Liver (tissue), 9 donors: ENCODE data around the gene CRYGA. TPM values are rescaled to one million over a fixed set of nuclear protein-coding genes. Genes with fewer than 3 reads are reported as not detected.
"Not testable (repeated sequence)": the region's sequence is repeated elsewhere in the genome, so short reads cannot be mapped to it uniquely, and the experiment has no call there.

Source experiments
- DNase-seq: peaks from one replicate; pipeline ENCODE4 v3.0.0-alpha.2; 2017; ENCODE audit warnings: low spot score
- H3K27ac ChIP-seq, 2 donors: one replicate each; pipeline ENCODE4 v1.7.0; 2013; ENCODE audit warnings: inconsistent platforms in 2 of 2, low read length in 2 of 2, control low read depth in 1 of 2, low read depth in 1 of 2, mild to moderate bottlenecking in 1 of 2
- H3K27me3 ChIP-seq, 4 donors: one replicate each; pipeline versions ENCODE4 v1.6.1 to v1.7.0; 2013; ENCODE audit warnings: low read length in 3 of 4, inconsistent platforms in 1 of 4, mild to moderate bottlenecking in 1 of 4, moderate library complexity in 1 of 4; ENCODE audit not compliant: control insufficient read depth in 4 of 4, insufficient read depth in 4 of 4
- H3K36me3 ChIP-seq, 4 donors: one replicate each; pipeline versions ENCODE4 v1.6.1 to v1.7.0; 2013; ENCODE audit warnings: low read length in 3 of 4, mild to moderate bottlenecking in 3 of 4, low read depth in 1 of 4, moderate library complexity in 1 of 4; ENCODE audit not compliant: control insufficient read depth in 4 of 4, insufficient read depth in 3 of 4
- H3K4me1 ChIP-seq, 4 donors: one replicate each; pipeline versions ENCODE4 v1.6.1 to v1.7.0; 2013; ENCODE audit warnings: low read length in 3 of 4, mild to moderate bottlenecking in 3 of 4, moderate library complexity in 1 of 4; ENCODE audit not compliant: control insufficient read depth in 4 of 4, insufficient read depth in 4 of 4
- H3K4me3 ChIP-seq, 3 donors: one replicate each; pipeline versions ENCODE4 v1.6.1 to v1.7.0; 2013; ENCODE audit warnings: low read length in 3 of 3, control low read depth in 1 of 3, low read depth in 1 of 3, mild to moderate bottlenecking in 1 of 3
- H3K9ac ChIP-seq, 2 donors: one replicate each; pipeline ENCODE4 v1.7.0; 2013; ENCODE audit warnings: low read length in 2 of 2, mild to moderate bottlenecking in 2 of 2, moderate library complexity in 2 of 2, control low read depth in 1 of 2, low read depth in 1 of 2
- H3K9me3 ChIP-seq, 4 donors: one replicate each; pipeline versions ENCODE4 v1.6.1 to v1.7.0; 2013; ENCODE audit warnings: low read length in 3 of 4; ENCODE audit not compliant: control insufficient read depth in 4 of 4
- ATF3 ChIP-seq: IDR thresholded peaks from 2 replicates; pipeline ENCODE4 v1.6.1; 2016; ENCODE audit warnings: antibody characterized with exemption
- EGR1 ChIP-seq, 2 donors: IDR thresholded peaks; 2 replicates each; pipeline ENCODE4 v1.6.1; 2016 to 2018; ENCODE audit warnings: antibody characterized with exemption in 2 of 2, low read depth in 2 of 2
- FOXA1 ChIP-seq: IDR thresholded peaks from 2 replicates; pipeline ENCODE4 v1.6.1; 2016; ENCODE audit warnings: antibody characterized with exemption
- FOXA2 ChIP-seq: IDR thresholded peaks from 2 replicates; pipeline ENCODE4 v1.6.1; 2016; ENCODE audit warnings: antibody characterized with exemption
- GABPA ChIP-seq, 2 donors: IDR thresholded peaks in 1 of 2; conservative IDR thresholded peaks in 1 of 2; 2 replicates each; pipeline ENCODE4 v1.6.1; 2016; ENCODE audit warnings: antibody characterized with exemption in 2 of 2, mild to moderate bottlenecking in 1 of 2, moderate library complexity in 1 of 2
- HNF4A ChIP-seq, 2 donors: conservative IDR thresholded peaks; 2 replicates each; pipeline ENCODE4 v1.6.1; 2016; ENCODE audit warnings: antibody characterized with exemption in 2 of 2, mild to moderate bottlenecking in 2 of 2
- HNF4G ChIP-seq: IDR thresholded peaks from 2 replicates; pipeline ENCODE4 v1.6.1; 2016; ENCODE audit warnings: antibody characterized with exemption
- JUND ChIP-seq, 2 donors: IDR thresholded peaks; 2 replicates each; pipeline ENCODE4 v1.6.1; 2016; ENCODE audit warnings: antibody characterized with exemption in 2 of 2
- MAX ChIP-seq: IDR thresholded peaks from 2 replicates; pipeline ENCODE4 v1.6.1; 2016; ENCODE audit warnings: antibody characterized with exemption
- RAD21 ChIP-seq, 2 donors: IDR thresholded peaks; 2 replicates each; pipeline ENCODE4 v1.6.1; 2016; ENCODE audit warnings: antibody characterized with exemption in 2 of 2, mild to moderate bottlenecking in 2 of 2
- REST ChIP-seq: IDR thresholded peaks from 2 replicates; pipeline ENCODE4 v1.6.1; 2016; ENCODE audit warnings: antibody characterized with exemption, mild to moderate bottlenecking
- RXRA ChIP-seq, 2 donors: IDR thresholded peaks; 2 replicates each; pipeline ENCODE4 v1.6.1; 2017 to 2018; ENCODE audit warnings: antibody characterized with exemption in 2 of 2, mild to moderate bottlenecking in 1 of 2
- YY1 ChIP-seq: IDR thresholded peaks from 2 replicates; pipeline ENCODE4 v1.6.1; 2016; ENCODE audit warnings: antibody characterized with exemption, mild to moderate bottlenecking
- WGBS: extraction: QIAGEN DNeasy Blood & Tissue Kit; methylation state at CpG from one replicate; pipeline ENCODE4 v1.1.7; 2013; 5-methylcytosine and 5-hydroxymethylcytosine counted together
- polyA plus RNA-seq, 2 donors: library from polyadenylated mRNA; stranded (reverse) in 1 of 2; unstranded in 1 of 2; fragments of 200-250 nt in 1 of 2; fragments of >200 nt in 1 of 2; fragmentation: Nextera tagmentation in 1 of 2; extraction: Ambion mirVana in 1 of 2; gene quantifications; one replicate each; pipeline versions ENCODE4 v1.2.1 to v1.2.3, GENCODE V29; 2013 to 2015
- total RNA-seq, 2 donors: library from RNA; depleted of rRNA; stranded (reverse); fragments of >200 nt; gene quantifications; one replicate each; pipeline ENCODE4 v1.2.3, GENCODE V29; 2014
- donor health status: healthy.
- donor health status: healthy.
- donor health status: healthy.
- donor health status: healthy.
- donor health status: healthy.

CRYGA gene
- total and polyA plus RNA-seq, 4 donors, result not detected

- H3K9ac ChIP-seq, result no peak overlapping the region
- no peak for DNase-seq
- peaks cover 0 to 5% (median 0%) of the 10 kb centered on the region in 4 donors for H3K27me3 ChIP-seq
- H3K4me1 ChIP-seq, result peaks cover 0 to 4% (median 0%) of the 10 kb centered on the region in 4 donors
- H3K9me3 ChIP-seq, result no peaks in the 10 kb centered on the region
- 87% methylated on average over 1 of the region's 1 CpG for WGBS
- no peak overlapping the region for H3K4me3 ChIP-seq
- H3K27ac ChIP-seq, result no peak overlapping the region
- no peak for TF ChIP-seq EGR1 (IDR thresholded peaks at IDR 0.05; ENCODE audit: low read depth in 2 of 2)
- TF ChIP-seq HNF4G, result no peak
- no peak for TF ChIP-seq RAD21 (IDR thresholded peaks at IDR 0.05)
- no peak for TF ChIP-seq JUND (IDR thresholded peaks at IDR 0.05)
- TF ChIP-seq ATF3, result no peak
- TF ChIP-seq GABPA (IDR thresholded peaks at IDR 0.05 in 1 of 2, conservative IDR thresholded peaks at IDR 0.05 in 1 of 2), result no peak
- TF ChIP-seq REST, result no peak
- no peak for TF ChIP-seq YY1
- H3K36me3 ChIP-seq, result no peaks in the 10 kb centered on the region
Measured at GRCh38 chr2:208122248-208122647, 41.1 kb downstream of the CRYGA start.

GRCh38 chr2:208118918-208119317 lies 44.5 kb downstream of the CRYGA start:
- no peak for TF ChIP-seq FOXA1
- TF ChIP-seq REST, result no peak
- TF ChIP-seq MAX, result no peak
- TF ChIP-seq FOXA2, result no peak
- no peak for TF ChIP-seq HNF4A (conservative IDR thresholded peaks at IDR 0.05)
- no peak for TF ChIP-seq RXRA (IDR thresholded peaks at IDR 0.05)
- no peaks in the 10 kb centered on the region for H3K4me1 ChIP-seq
- H3K4me3 ChIP-seq, result no peak overlapping the region
- no peak overlapping the region for H3K9ac ChIP-seq
- no peak overlapping the region for H3K27ac ChIP-seq
- H3K9me3 ChIP-seq, result no peaks in the 10 kb centered on the region
- WGBS, result over 99% methylated on average over 3 of the region's 3 CpGs
- no peaks in the 10 kb centered on the region for H3K36me3 ChIP-seq
- peaks cover 0 to 4% (median 0%) of the 10 kb centered on the region in 4 donors for H3K27me3 ChIP-seq
- no peak for DNase-seq

GRCh38 chr2:208117390-208117789 lies 46.0 kb downstream of the CRYGA start:
- not testable (repeated sequence) for H3K4me3 ChIP-seq, H3K36me3 ChIP-seq, H3K4me1 ChIP-seq, H3K27ac ChIP-seq, DNase-seq, H3K27me3 ChIP-seq, H3K9me3 ChIP-seq, H3K9ac ChIP-seq
- WGBS, result 91% methylated on average over 11 of the region's 11 CpGs
